Loucy (cell line): ENCODE data around the gene RTP3.

Experiments used
- H2AFZ ChIP-seq: fragments of 200-600 bp; sonication (generic); 2 replicates; pipeline ENCODE4 v1.6.0; 2016; ENCODE audit warnings: antibody characterized with exemption, mild to moderate bottlenecking, low read length, moderate library complexity
- H3F3A ChIP-seq: fragments of 200-600 bp; 2 replicates; pipeline ENCODE4 v1.6.0; 2016; ENCODE audit warnings: antibody characterized with exemption, low read depth, mild to moderate bottlenecking
- H3K27me3 ChIP-seq: fragments of 200-600 bp; sonication (generic); 2 replicates; pipeline ENCODE4 v1.6.1; 2014; ENCODE audit warnings: low read length, mild to moderate bottlenecking; ENCODE audit not compliant: insufficient read depth, poor library complexity, severe bottlenecking
- H3K36me3 ChIP-seq: fragments of 200-600 bp; sonication (generic); 2 replicates; pipeline ENCODE4 v1.6.1; 2016; ENCODE audit warnings: low read length; ENCODE audit not compliant: insufficient read depth
- H3K4me1 ChIP-seq: fragments of 200-600 bp; sonication (generic); 2 replicates; pipeline ENCODE4 v1.5.1; 2014; ENCODE audit warnings: low read length, mild to moderate bottlenecking; ENCODE audit not compliant: insufficient read depth, poor library complexity, severe bottlenecking
- H3K4me2 ChIP-seq: fragments of 200-600 bp; sonication (generic); 2 replicates; pipeline ENCODE4 v1.6.0; 2014; ENCODE audit warnings: antibody characterized with exemption, low read length, low read depth, mild to moderate bottlenecking; ENCODE audit not compliant: poor library complexity, severe bottlenecking
- H3K4me3 ChIP-seq: fragments of 200-600 bp; sonication (generic); 2 replicates; pipeline ENCODE4 v1.5.1; 2014; ENCODE audit warnings: low read length, mild to moderate bottlenecking, mixed read lengths; ENCODE audit not compliant: poor library complexity, severe bottlenecking
- H3K79me2 ChIP-seq: fragments of 200-600 bp; sonication (generic); 2 replicates; pipeline ENCODE4 v1.6.1; 2014; ENCODE audit warnings: low read length; ENCODE audit not compliant: insufficient read depth
- H3K9ac ChIP-seq: fragments of 200-600 bp; sonication (generic); 2 replicates; pipeline ENCODE4 v1.6.0; 2014; ENCODE audit warnings: mild to moderate bottlenecking, low read depth, low read length, moderate library complexity; ENCODE audit not compliant: poor library complexity, severe bottlenecking
- H3K9me2 ChIP-seq: fragments of 200-600 bp; sonication (generic); replicated peaks from 2 replicates; pipeline ENCODE4 v1.6.1; 2016; ENCODE audit warnings: low read depth, low read length, mixed read lengths
- H3K9me3 ChIP-seq: fragments of 200-600 bp; sonication (generic); 2 replicates; pipeline ENCODE4 v1.6.1; 2014; ENCODE audit warnings: mild to moderate bottlenecking, antibody characterized with exemption, low read length, low read depth; ENCODE audit not compliant: insufficient read depth
- H4K20me1 ChIP-seq: fragments of 200-600 bp; sonication (generic); 2 replicates; pipeline ENCODE4 v1.6.0; 2014; ENCODE audit warnings: antibody characterized with exemption, low read length, mild to moderate bottlenecking; ENCODE audit not compliant: insufficient read depth, poor library complexity, severe bottlenecking
- CTCF ChIP-seq: fragments of 200-600 bp; sonication (generic); conservative IDR thresholded peaks from 2 replicates; pipeline ENCODE4 v1.5.1; 2014; ENCODE audit warnings: mild to moderate bottlenecking, antibody characterized with exemption, low read length
- EZH2phosphoT487 ChIP-seq: fragments of 200-600 bp; IDR thresholded peaks from 2 replicates; pipeline ENCODE4 v1.6.1; 2018; ENCODE audit warnings: antibody characterized with exemption, mild to moderate bottlenecking, moderate library complexity, borderline replicate concordance

The RTP3 gene

DNA sequence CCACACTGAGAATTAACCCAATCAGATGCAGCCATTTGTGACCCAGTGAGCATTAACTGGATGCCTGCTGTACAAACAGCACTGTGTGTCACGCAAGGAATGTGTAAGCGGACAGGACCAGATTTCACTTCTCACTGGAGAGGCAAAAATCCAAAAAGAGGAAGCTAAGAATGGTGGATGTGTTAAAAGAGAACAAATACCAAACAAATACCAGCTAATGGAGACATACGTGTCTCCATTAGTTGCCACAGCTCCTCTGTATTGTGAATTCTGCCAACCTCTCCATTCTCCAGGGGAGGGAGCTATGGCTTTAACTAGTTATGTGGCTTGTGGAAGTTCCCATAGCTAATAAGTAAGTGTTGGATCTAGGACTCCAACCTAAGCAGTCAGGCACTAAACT, 35.7 kb upstream of the RTP3 start:
- Histone ChIP-seq H3K79me2 (no peaks in the 10 kb centered on the region), H3K36me3 (no peaks in the 10 kb centered on the region), H3K27me3 (no peaks in the 10 kb centered on the region), H3K4me2 (no peak overlapping the region), H3K9me3 (no peaks in the 10 kb centered on the region), H3K4me3 (no peak overlapping the region), H2AFZ (no peak overlapping the region), H4K20me1 (no peaks in the 10 kb centered on the region), H3K9ac (no peak overlapping the region), H3F3A (no peaks in the 10 kb centered on the region), H3K4me1 (peaks cover 15% of the 10 kb centered on the region), H3K9me2 (no peaks in the 10 kb centered on the region)
- TF ChIP-seq EZH2phosphoT487 (no peak), CTCF (peak; percentile 25; the same call in 1 of the 2 replicates)

DNA sequence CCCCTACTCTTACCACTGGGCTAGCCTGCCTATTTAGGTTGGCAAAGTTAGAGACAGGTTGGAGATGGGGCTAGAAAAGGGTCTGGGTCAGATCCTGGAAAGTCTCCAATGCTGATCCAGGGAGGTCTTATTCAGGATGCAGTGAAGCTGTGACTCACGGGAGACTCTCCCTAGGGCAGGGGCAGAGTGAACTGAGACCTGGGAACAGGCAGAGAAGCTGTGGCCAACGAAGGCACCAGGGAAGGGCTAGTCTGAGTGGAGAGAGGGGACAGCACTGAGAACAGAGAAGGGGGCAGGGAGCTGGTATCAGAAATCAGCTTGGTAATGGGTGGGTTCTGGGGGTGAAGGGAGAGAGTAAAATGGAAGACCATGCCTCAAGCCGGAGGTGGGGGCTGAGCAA, 35.3 kb upstream of the RTP3 start:
- Histone ChIP-seq H4K20me1 (no peaks in the 10 kb centered on the region), H3K4me2 (no peak overlapping the region), H3K36me3 (no peaks in the 10 kb centered on the region), H3K4me3 (no peak overlapping the region), H3K27me3 (no peaks in the 10 kb centered on the region), H3K9ac (no peak overlapping the region), H2AFZ (no peak overlapping the region), H3K4me1 (peaks cover 15% of the 10 kb centered on the region), H3F3A (no peaks in the 10 kb centered on the region), H3K79me2 (no peaks in the 10 kb centered on the region), H3K9me2 (no peaks in the 10 kb centered on the region), H3K9me3 (no peaks in the 10 kb centered on the region)
- TF ChIP-seq EZH2phosphoT487 (no peak), CTCF (no peak)

GRCh38 chr3:46463120-46463867, 34.5 kb upstream of the RTP3 start:
- Histone ChIP-seq H3K36me3 (no peaks in the 10 kb centered on the region), H3K9me2 (no peaks in the 10 kb centered on the region), H3F3A (no peaks in the 10 kb centered on the region), H3K9me3 (no peaks in the 10 kb centered on the region), H3K9ac (no peak overlapping the region), H3K4me1 (peaks cover 15% of the 10 kb centered on the region), H3K79me2 (no peaks in the 10 kb centered on the region), H4K20me1 (no peaks in the 10 kb centered on the region), H2AFZ (no peak overlapping the region), H3K27me3 (no peaks in the 10 kb centered on the region), H3K4me3 (no peak overlapping the region), H3K4me2 (no peak overlapping the region)
- no peak for TF ChIP-seq CTCF
- TF ChIP-seq EZH2phosphoT487 = no peak
